ENCODE results near the gene ZNRF2.
"Not testable (repeated sequence)": the region's sequence is repeated elsewhere in the genome, so short reads cannot be mapped to it uniquely, and the experiment has no call there.

Gene ZNRF2

GRCh38 chr7:30290317-30290716, 5.9 kb downstream of the ZNRF2 start:
- not testable (repeated sequence) for FAIRE-seq

GRCh38 chr7:30292416-30293038, 8.1 kb downstream of the ZNRF2 start:
- FAIRE-seq = not testable (repeated sequence)

- not testable (repeated sequence) for FAIRE-seq
Measured at GRCh38 chr7:30296304-30296703, 11.9 kb downstream of the ZNRF2 start.

GRCh38 chr7:30297499-30297898, 13.1 kb downstream of the ZNRF2 start:
- not testable (repeated sequence) for FAIRE-seq

- FAIRE-seq = not testable (repeated sequence)
Measured at GRCh38 chr7:30298409-30298808, 14.0 kb downstream of the ZNRF2 start.

- no peak for FAIRE-seq
Measured at GRCh38 chr7:30301751-30302150, 17.4 kb downstream of the ZNRF2 start.

GRCh38 chr7:30302656-30303311, 18.4 kb downstream of the ZNRF2 start:
- FAIRE-seq = no peak

GRCh38 chr7:30303312-30304039, 19.1 kb downstream of the ZNRF2 start:
- no peak for FAIRE-seq

GRCh38 chr7:30304177-30304884, 19.9 kb downstream of the ZNRF2 start:
- no peak for FAIRE-seq

- FAIRE-seq = no peak
Measured at GRCh38 chr7:30306976-30307375, 22.6 kb downstream of the ZNRF2 start.

GRCh38 chr7:30308389-30308788, 24.0 kb downstream of the ZNRF2 start:
- no peak for FAIRE-seq

- no peak for FAIRE-seq
Measured at GRCh38 chr7:30309302-30309701, 24.9 kb downstream of the ZNRF2 start.

GRCh38 chr7:30309842-30310435, 25.5 kb downstream of the ZNRF2 start:
- FAIRE-seq = no peak

- FAIRE-seq = no peak
Measured at GRCh38 chr7:30310674-30311362, 26.4 kb downstream of the ZNRF2 start.

GRCh38 chr7:30312178-30312577, 27.8 kb downstream of the ZNRF2 start:
- no peak for FAIRE-seq

- no peak for FAIRE-seq
Measured at GRCh38 chr7:30313348-30313747, 29.0 kb downstream of the ZNRF2 start.

GRCh38 chr7:30313793-30314192, 29.4 kb downstream of the ZNRF2 start:
- FAIRE-seq = no peak

- no peak for FAIRE-seq
Measured at GRCh38 chr7:30315589-30315988, 31.2 kb downstream of the ZNRF2 start.

- FAIRE-seq = no peak
Measured at GRCh38 chr7:30320392-30320791, 36.0 kb downstream of the ZNRF2 start.

GRCh38 chr7:30321089-30321881, 36.9 kb downstream of the ZNRF2 start:
- FAIRE-seq = no peak

- no peak for FAIRE-seq
Measured at GRCh38 chr7:30321882-30322192, 37.4 kb downstream of the ZNRF2 start.
